OCI-LY7 (cell line): Measurements from ENCODE around the gene S100Z. TPM values are rescaled to one million over a fixed set of nuclear protein-coding genes. Genes with fewer than 3 reads are reported as not detected.

Source experiments
- BruUV-seq: library from RNA; stranded (reverse); fragments of 400-500 nt; replicated peaks from 2 replicates; lab custom pipeline; 2021; lab: Mats Ljungman, UMichigan
- CTCF ChIA-PET: fragments of 300-600 bp; sonication (Branson Sonifier 250); formaldehyde crosslinking; loops from one replicate; lab custom pipeline; 2022; ENCODE audit warnings: antibody characterized with exemption; ENCODE audit not compliant: unreplicated experiment; lab: Charles Lee
- POLR2A ChIA-PET: fragments of 300-600 bp; sonication (Branson Sonifier 250); formaldehyde crosslinking; loops from one replicate; lab custom pipeline; 2022; ENCODE audit warnings: antibody characterized with exemption; lab: Charles Lee
- DNase-seq: peaks from one replicate; pipeline ENCODE4 v3.0.0-alpha.2; 2015; ENCODE audit warnings: low spot score
- H2AFZ ChIP-seq: fragments of 200-600 bp; sonication (generic), shearing (Covaris generic); 2 replicates; pipeline ENCODE4 v1.6.1; 2014; ENCODE audit warnings: mild to moderate bottlenecking, antibody characterized with exemption, low read length, moderate library complexity
- H3K27ac ChIP-seq: fragments of 200-600 bp; sonication (generic); 2 replicates; pipeline ENCODE4 v1.5.1; 2014; ENCODE audit warnings: mixed run types, low read depth, mild to moderate bottlenecking, moderate library complexity, low read length, inconsistent platforms; ENCODE audit not compliant: poor library complexity, severe bottlenecking
- H3K36me3 ChIP-seq: fragments of 200-600 bp; sonication (generic); 2 replicates; pipeline ENCODE4 v1.6.1; 2014; ENCODE audit warnings: mild to moderate bottlenecking, antibody characterized with exemption, low read length, moderate library complexity, mixed read lengths; ENCODE audit not compliant: insufficient read depth
- H3K4me1 ChIP-seq: fragments of 200-600 bp; sonication (generic); 2 replicates; pipeline ENCODE4 v1.5.1; 2014; ENCODE audit warnings: mild to moderate bottlenecking, low read length; ENCODE audit not compliant: insufficient read depth, poor library complexity, severe bottlenecking
- H3K4me2 ChIP-seq: fragments of 200-600 bp; sonication (generic); 2 replicates; pipeline ENCODE4 v1.6.1; 2014; ENCODE audit warnings: mild to moderate bottlenecking, low read length
- H3K4me3 ChIP-seq: fragments of 200-600 bp; sonication (generic); 2 replicates; pipeline ENCODE4 v1.5.1; 2014; ENCODE audit warnings: mild to moderate bottlenecking, low read depth, low read length; ENCODE audit not compliant: poor library complexity, severe bottlenecking
- H3K79me2 ChIP-seq: fragments of 200-600 bp; sonication (generic); 2 replicates; pipeline ENCODE4 v1.6.1; 2016; ENCODE audit warnings: low read depth, mild to moderate bottlenecking, low read length, moderate library complexity, mixed read lengths; ENCODE audit not compliant: insufficient read depth
- H3K9me2 ChIP-seq: fragments of 200-600 bp; sonication (generic); 2 replicates; pipeline ENCODE4 v1.6.1; 2016; ENCODE audit warnings: mild to moderate bottlenecking, low read length, mixed read lengths; ENCODE audit not compliant: insufficient read depth
- H3K9me3 ChIP-seq: fragments of 200-600 bp; sonication (generic); 2 replicates; pipeline ENCODE4 v1.6.1; 2014; ENCODE audit warnings: mild to moderate bottlenecking, mixed run types, low read length, mixed read lengths
- H4K20me1 ChIP-seq: fragments of 200-600 bp; sonication (generic); 2 replicates; pipeline ENCODE4 v1.6.1; 2014; ENCODE audit warnings: mild to moderate bottlenecking, antibody characterized with exemption, low read length, moderate library complexity, mixed read lengths; ENCODE audit not compliant: insufficient read depth
- EZH2phosphoT487 ChIP-seq: fragments of 200-600 bp; sonication (generic); IDR thresholded peaks from 2 replicates; pipeline ENCODE4 v1.6.1; 2018; ENCODE audit warnings: low read depth, borderline replicate concordance, mild to moderate bottlenecking, mixed run types, antibody characterized with exemption, low read length, moderate library complexity, mixed read lengths
- intact Hi-C: fragments of 100-400 bp; cut with micrococcal nuclease; formaldehyde crosslinking; loops from one replicate; pipeline ENCODE4 v1.10.0; 2022; ENCODE audit not compliant: unreplicated experiment
- total RNA-seq, 2 experiments: library from RNA; depleted of rRNA in 1 of 2; stranded (reverse); fragments of >200 nt in 1 of 2; shearing (Covaris generic) in 1 of 2; gene quantifications; 2 replicates each; pipeline ENCODE4 v1.2.3, GENCODE V29; 2014 to 2022
- TF ChIP-seq, protein P1 (sequence below): fragments of 200-600 bp; sonication (generic); conservative IDR thresholded peaks from 2 replicates; pipeline ENCODE4 v1.5.1; 2014; ENCODE audit warnings: mild to moderate bottlenecking, antibody characterized with exemption, low read length, moderate library complexity, mixed read lengths

The S100Z gene
- total RNA-seq, 2 experiments from 2014 or later: 51.1 to 66.6 TPM

GRCh38 chr5:76801159-76801802, 48.5 kb upstream of the S100Z start:
- no TSS peak for BruUV-seq
- POLR2A ChIA-PET: no interaction called here
- intact Hi-C loops: no loop called here

DNA sequence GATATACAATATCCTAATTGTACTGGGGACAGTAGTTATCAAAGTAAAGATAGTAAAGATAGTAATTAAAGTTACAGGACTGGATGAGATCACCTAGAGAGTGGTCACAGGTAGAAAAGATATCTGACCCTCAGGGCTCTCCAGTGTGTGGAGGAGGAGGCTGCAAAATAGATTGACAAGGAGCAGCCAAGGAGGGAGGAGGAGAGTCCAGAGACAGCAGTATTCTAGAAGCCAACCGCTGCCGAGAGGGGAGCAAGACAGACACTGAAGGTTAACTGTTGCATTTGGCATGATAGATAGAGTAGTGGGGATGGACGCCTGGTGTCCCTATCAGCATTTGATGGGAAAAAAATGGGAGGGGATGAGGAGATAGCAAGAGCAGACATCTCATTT, 48.0 kb upstream of the S100Z start:
- BruUV-seq: no TSS peak
- H2AFZ ChIP-seq: no peak overlapping the region
- POLR2A ChIA-PET: no interaction called here

More at GRCh38 chr5:76801159-76801802, 48.5 kb upstream of the S100Z start:
- Histone ChIP-seq H3K27ac (no peak overlapping the region), H4K20me1 (no peaks in the 10 kb centered on the region), H3K79me2 (no peaks in the 10 kb centered on the region), H3K4me1 (no peaks in the 10 kb centered on the region), H3K4me3 (no peak overlapping the region), H3K4me2 (no peak overlapping the region), H3K36me3 (no peaks in the 10 kb centered on the region), H3K9me2 (no peaks in the 10 kb centered on the region), H3K9me3 (no peaks in the 10 kb centered on the region), H2AFZ (no peak overlapping the region)
- CTCF ChIA-PET: no interaction called here
- TF ChIP-seq, protein P1, sequence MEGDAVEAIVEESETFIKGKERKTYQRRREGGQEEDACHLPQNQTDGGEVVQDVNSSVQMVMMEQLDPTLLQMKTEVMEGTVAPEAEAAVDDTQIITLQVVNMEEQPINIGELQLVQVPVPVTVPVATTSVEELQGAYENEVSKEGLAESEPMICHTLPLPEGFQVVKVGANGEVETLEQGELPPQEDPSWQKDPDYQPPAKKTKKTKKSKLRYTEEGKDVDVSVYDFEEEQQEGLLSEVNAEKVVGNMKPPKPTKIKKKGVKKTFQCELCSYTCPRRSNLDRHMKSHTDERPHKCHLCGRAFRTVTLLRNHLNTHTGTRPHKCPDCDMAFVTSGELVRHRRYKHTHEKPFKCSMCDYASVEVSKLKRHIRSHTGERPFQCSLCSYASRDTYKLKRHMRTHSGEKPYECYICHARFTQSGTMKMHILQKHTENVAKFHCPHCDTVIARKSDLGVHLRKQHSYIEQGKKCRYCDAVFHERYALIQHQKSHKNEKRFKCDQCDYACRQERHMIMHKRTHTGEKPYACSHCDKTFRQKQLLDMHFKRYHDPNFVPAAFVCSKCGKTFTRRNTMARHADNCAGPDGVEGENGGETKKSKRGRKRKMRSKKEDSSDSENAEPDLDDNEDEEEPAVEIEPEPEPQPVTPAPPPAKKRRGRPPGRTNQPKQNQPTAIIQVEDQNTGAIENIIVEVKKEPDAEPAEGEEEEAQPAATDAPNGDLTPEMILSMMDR: no peak
- no peak for TF ChIP-seq EZH2phosphoT487
- no peak for DNase-seq

GRCh38 chr5:76804266-76804665, 45.5 kb upstream of the S100Z start:
- Histone ChIP-seq H3K4me1 (no peaks in the 10 kb centered on the region), H3K4me3 (no peak overlapping the region), H3K9me3 (no peaks in the 10 kb centered on the region), H3K79me2 (no peaks in the 10 kb centered on the region), H3K4me2 (no peak overlapping the region), H3K27ac (no peak overlapping the region), H4K20me1 (no peaks in the 10 kb centered on the region), H3K9me2 (no peaks in the 10 kb centered on the region), H3K36me3 (no peaks in the 10 kb centered on the region), H2AFZ (no peak overlapping the region)
- intact Hi-C loops: no loop called here
- no TSS peak for BruUV-seq
- DNase-seq: no peak
- TF ChIP-seq EZH2phosphoT487: no peak
- TF ChIP-seq, protein P1: no peak
- POLR2A ChIA-PET: interaction anchor here (0.6 kb wide), 1 partner anchor 327 kb away, joined by 3 read pairs; no protein-coding TSS in a partner anchor
- CTCF ChIA-PET: no interaction called here

More for the DNA sequence above, 48.0 kb upstream of the S100Z start:
- H4K20me1 ChIP-seq: no peaks in the 10 kb centered on the region
- TF ChIP-seq, protein P1: no peak
- TF ChIP-seq EZH2phosphoT487: no peak
- H3K9me3 ChIP-seq: no peaks in the 10 kb centered on the region
- no peaks in the 10 kb centered on the region for H3K36me3 ChIP-seq
- no peaks in the 10 kb centered on the region for H3K9me2 ChIP-seq
- H3K4me1 ChIP-seq: no peaks in the 10 kb centered on the region
- CTCF ChIA-PET: no interaction called here
- no peak for DNase-seq
- H3K79me2 ChIP-seq: no peaks in the 10 kb centered on the region
- no peak overlapping the region for H3K4me3 ChIP-seq
- H3K4me2 ChIP-seq: no peak overlapping the region
- intact Hi-C loops: no loop called here
- H3K27ac ChIP-seq: no peak overlapping the region
